ENCODE results near the gene RBM24.

Gene RBM24

DNA sequence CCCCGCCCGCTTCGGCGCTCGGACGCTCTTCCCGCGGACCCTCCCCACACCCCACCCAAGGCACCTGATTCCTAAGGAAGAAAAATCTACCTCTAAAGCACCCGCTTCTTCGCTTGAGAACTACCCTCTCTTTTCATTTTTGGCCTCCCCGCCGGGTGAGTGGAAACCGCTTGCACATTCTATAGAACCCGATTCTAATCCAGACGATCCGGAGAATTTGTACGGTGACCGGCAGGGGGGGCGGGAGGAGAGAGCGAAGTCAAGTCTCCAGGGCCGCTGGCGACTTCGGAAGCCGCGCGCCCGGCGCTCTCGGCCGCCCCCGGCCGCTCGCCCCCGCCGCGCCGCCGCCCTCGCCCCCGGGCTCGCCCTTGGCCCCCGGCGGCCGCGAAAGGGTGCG, at the start of gene RBM24:
RBM24 (plus strand) TSS at position 262 of the 397 bp plus-strand sequence. CDS start 221 bp downstream, outside the sequence.
- no peak for DNase-seq

GRCh38 chr6:17233531-17233930, 47.6 kb upstream of the RBM24 start:
- DNase-seq = no peak

DNA sequence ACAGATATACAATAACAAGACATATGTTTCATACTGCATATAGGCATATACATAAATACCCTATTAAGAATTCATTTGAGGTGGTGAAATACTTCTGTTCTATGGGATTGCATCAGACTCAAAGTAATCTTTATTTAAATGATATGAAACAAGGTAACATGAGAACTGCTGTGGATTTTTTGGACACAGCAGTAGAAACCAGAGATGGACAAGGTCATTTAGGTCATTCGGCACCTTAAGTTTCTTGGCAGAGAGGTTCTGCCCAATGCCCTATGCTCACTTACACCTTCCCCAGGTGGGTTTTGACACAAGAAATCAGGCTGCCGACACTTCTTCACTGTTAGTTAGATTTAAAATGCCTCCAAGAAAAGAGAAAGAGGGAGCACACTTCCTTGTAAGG, 43.9 kb upstream of the RBM24 start:
- DNase-seq = no peak

GRCh38 chr6:17239260-17239659, 41.9 kb upstream of the RBM24 start:
- no peak for DNase-seq

DNA sequence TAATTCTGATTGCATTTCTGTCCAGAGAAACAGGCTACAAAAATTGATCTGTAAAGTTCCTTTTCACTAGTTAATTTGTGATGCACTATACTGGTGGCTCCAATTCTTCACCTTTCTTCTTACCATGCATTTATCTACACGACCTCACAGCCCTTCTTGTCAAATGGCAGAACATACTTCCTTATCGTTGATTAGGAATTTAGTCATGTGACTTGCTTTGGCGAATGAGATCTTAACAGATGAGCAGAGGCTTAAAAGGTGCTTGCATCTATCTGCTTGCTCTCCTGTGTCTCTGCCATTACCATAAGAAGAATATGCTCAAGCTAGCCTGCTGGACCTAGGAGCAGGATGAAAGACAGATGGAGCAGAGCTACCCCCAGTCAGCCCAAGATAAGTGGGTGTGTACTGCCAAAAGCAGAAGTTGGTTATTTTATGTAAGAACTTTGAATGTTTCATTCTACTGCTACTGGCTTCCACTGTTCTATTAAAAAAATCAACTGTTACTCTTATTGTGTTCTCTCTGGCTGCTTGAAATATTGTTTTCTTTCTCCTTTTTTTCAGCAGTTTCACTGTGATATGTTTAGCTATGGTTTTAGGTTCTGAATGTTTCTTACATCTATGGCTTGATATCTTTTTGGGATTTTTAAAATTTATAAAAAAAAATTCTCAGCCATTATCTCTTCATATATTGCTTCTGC, 40.2 kb upstream of the RBM24 start:
- no peak for DNase-seq

- no peak for DNase-seq
Measured at GRCh38 chr6:17242087-17242486, 39.1 kb upstream of the RBM24 start.

- DNase-seq = no peak
Measured at GRCh38 chr6:17250237-17250636, 30.9 kb upstream of the RBM24 start.

GRCh38 chr6:17251953-17252352, 29.2 kb upstream of the RBM24 start:
- DNase-seq = no peak

GRCh38 chr6:17258749-17259148, 22.4 kb upstream of the RBM24 start:
- peak; percentile 15 for DNase-seq

DNA sequence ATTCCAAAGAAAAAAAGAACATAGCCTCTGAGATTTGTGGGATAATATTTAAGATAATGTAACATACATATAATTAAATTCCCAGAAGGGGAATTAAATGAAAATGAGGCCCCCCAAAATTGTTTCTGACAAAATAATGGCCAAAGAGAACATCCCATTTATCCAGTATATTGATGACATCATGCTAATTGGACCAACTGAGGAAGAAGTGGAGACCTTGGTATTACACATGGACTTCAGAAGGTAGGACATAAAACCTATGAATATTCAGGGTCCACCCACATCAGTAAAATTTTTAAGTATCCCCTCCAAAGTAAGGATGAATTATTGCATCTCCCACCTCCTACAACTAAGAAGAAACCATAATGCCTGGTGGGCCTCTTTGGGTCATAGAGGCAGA, 15.6 kb upstream of the RBM24 start:
- DNase-seq = no peak

DNA sequence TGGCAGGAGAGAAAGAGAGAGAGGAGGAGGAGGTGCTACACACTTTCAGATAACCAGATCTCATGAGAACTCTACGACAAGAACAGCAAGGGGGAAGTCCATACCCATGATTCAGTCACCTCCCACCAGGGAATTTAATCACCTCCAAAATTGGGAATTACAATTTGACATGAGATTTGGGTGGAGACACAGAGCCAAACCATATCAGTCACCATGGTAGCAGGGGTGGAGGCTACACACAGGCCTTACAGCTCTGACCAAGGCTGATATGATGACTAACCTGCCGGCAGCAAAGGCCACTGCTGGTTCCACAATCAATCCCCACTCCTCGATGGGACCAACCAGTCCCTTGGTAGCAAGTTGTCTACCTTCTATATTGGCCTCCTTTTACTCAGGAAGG, 13.6 kb upstream of the RBM24 start:
- no peak for DNase-seq

DNA sequence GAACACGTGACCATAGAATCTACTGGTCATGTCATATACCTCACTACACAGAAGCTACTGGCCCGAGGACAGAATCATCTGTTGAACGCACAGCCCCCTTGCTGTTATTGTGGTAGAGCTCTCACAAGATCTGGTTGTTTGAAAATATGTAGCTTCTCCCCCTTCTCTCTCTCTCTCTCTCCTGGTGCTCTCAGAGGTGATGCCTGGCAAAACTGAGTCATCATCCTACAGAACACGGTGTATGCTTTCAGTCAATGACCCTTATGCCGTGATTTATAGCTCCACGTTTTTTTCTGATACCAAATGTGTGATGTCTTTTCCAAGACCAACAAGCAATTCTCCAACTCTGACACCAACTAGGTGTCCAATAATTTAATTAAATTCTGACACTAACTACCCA, 13.0 kb upstream of the RBM24 start:
- DNase-seq = no peak

DNA sequence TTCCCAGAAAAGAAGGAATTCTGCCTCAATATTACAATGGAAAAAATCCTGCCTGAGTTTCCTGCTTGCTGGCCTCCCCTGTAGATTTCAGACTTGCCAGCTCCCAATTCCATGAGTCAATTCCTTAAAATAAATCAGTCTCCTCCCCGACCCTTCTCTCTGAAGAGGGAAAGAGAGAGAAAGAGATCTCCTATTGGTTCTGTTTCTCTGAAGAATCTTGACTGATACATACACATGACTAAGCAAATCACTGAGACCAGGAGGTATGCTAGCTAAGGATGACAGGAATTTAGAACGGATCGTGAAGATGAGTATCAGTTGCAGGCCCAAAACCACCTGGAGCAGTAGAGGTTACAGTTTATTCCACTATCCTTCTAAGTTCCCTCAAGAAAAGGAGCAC, 11.3 kb upstream of the RBM24 start:
- DNase-seq = no peak

DNA sequence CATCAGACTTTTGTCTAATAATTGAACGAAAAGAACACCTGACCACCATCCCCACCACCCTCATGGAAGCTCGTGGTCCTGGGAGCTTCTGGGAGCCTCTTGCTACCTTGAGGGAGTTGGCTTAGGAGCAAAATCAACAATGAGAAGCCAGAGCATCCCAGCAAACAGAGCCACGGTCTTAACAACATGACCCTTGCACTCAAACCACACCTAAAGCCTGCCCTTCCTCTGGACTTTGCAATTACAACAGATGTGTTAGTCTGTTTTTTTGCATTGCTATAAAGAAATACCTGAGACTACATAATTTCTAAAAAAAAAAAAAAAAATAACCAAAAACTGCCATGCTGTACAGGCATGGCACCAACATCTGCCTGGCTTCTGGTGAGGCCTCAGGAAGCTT, 9.5 kb upstream of the RBM24 start:
- no peak for DNase-seq

- no peak for DNase-seq
Measured at GRCh38 chr6:17276766-17277165, 4.4 kb upstream of the RBM24 start.

DNA sequence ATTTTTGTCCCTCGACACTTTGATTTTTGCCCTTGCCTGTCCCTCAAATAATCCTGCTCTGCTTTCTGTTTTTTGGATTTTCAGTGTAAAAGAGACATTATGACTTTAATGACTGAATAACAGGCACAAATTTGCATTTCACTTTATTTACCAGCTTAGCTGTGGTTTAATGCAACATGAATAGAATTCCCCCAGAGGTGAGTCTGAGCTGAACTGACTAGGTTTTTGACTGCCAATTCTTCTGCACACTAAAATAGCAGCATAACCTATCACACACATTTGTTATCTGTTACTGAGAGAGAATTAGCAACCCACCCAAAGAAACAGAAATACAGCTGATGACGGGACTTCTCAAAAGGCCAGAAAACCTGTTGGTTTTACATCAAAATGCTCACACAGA, 3.9 kb upstream of the RBM24 start:
- DNase-seq = no peak

- no peak for DNase-seq
Measured at GRCh38 chr6:17278289-17279063, 2.7 kb upstream of the RBM24 start.

GRCh38 chr6:17280138-17280537, 1.0 kb upstream of the RBM24 start:
- no peak for DNase-seq

DNA sequence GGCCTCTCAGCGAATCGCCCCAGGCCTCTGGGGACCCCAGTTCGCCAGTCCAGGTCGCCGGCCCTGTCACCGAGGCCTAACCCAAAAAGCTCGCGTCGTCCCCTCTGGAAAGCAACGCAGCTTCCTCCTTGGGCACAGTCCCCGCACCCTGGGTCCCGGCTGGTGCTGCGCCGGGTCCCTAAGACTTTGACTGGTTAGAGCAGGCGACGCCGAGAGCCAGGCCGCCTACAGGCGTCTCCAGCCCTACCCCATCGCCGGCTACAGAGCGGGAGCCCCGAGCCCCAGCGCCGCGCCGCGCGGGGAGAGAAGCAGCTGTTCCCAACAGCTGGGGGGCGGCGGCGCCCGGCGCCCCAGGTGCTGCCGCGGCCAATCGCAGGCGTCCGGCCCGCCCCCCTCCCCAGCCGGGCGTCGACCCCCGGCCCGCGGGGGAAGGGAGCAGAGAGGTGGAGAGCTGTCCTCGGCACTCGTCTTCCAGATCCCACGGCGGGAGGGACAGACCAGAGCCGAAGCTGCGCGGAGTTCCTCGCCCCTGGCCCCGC, 540 bp upstream of the RBM24 start:
- no peak for DNase-seq

- DNase-seq = no peak
Measured at GRCh38 chr6:17281497-17282481, 628 bp downstream of the RBM24 start.

DNA sequence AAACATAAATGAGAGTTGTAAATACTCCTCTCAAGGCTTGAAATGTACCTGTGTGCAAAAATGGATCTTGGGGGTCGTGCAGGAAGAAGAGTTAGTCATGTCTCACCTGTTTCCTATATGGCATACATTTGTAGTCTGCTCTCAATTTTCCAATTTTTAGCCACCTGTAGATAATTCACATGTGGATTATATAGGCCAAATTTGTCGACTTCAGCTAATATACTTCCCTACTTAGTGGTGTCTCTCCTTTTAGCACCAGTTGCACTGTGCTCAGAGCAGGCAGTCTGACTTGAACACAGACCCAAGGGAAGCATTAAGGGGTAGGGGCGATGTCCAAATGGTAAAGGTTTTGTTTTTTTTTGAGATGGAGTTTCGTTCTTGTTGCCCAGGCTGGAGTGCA, 1.9 kb downstream of the RBM24 start:
- no peak for DNase-seq

GRCh38 chr6:17289630-17290061, 8.5 kb downstream of the RBM24 start:
- no peak for DNase-seq

DNA sequence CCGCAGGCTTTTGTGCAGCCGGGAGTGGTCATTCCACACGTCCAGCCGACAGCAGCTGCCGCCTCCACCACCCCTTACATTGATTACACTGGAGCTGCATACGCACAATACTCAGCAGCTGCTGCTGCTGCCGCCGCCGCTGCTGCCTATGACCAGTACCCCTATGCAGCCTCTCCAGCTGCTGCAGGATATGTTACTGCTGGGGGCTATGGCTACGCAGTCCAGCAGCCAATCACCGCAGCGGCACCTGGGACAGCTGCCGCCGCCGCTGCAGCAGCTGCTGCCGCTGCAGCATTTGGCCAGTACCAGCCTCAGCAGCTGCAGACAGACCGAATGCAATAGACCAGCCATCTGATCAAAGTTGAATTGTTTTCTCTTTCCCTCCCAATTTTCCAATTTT, 10.6 kb downstream of the RBM24 start:
- DNase-seq = no peak

All from NCI-H1105 (cell line).